ENCODE measurements around the gene MST1.

DNA sequence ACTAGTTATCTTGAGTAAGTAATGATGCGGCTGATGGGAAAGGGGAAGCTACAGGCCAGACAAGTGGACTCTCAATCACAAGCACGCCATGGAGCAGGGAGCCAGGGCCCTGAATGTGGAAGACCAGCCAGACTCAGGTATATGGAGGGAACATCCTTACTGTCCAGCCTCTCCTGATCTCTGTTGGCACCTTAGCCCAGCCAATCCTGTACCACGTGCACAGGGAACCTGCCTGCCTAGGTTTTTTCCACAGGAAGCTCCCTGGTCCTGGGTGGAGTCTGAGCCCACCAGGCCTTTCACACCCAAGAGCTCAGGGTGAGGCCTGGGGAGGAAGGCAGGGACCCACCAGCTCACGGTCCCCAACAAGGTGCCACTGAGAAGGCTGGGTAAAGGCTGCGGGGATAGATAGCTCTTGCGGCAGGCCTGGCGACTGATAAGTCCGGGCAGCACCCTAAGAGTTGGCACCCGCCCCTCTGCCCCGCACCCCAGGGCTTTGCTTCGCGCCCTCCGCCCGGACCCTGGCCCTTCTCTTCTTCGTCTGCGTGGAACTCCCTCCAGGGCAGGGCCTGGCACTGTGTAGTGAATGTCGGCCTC, 16.1 kb downstream of the MST1 start:
- TF ChIP-seq, protein P1, sequence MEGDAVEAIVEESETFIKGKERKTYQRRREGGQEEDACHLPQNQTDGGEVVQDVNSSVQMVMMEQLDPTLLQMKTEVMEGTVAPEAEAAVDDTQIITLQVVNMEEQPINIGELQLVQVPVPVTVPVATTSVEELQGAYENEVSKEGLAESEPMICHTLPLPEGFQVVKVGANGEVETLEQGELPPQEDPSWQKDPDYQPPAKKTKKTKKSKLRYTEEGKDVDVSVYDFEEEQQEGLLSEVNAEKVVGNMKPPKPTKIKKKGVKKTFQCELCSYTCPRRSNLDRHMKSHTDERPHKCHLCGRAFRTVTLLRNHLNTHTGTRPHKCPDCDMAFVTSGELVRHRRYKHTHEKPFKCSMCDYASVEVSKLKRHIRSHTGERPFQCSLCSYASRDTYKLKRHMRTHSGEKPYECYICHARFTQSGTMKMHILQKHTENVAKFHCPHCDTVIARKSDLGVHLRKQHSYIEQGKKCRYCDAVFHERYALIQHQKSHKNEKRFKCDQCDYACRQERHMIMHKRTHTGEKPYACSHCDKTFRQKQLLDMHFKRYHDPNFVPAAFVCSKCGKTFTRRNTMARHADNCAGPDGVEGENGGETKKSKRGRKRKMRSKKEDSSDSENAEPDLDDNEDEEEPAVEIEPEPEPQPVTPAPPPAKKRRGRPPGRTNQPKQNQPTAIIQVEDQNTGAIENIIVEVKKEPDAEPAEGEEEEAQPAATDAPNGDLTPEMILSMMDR (IDR thresholded peaks at IDR 0.05) = no peak
- TF ChIP-seq POLR2A (IDR thresholded peaks at IDR 0.05) = no peak
